PC-3 (cell line): Measurements from ENCODE around the gene FRMD4B.

ENCODE experiments used
- EZH2 ChIP-seq: fragments of 300-600 bp; sonication (generic); IDR thresholded peaks from one replicate; pipeline ENCODE4 v1.6.1; 2017; ENCODE audit warnings: antibody characterized with exemption, mild to moderate bottlenecking, low read length; ENCODE audit not compliant: unreplicated experiment
- TF ChIP-seq, protein P1 (sequence below): fragments of 300-600 bp; sonication (generic); conservative IDR thresholded peaks from 2 replicates; pipeline ENCODE4 v1.5.1; 2017; ENCODE audit warnings: antibody characterized with exemption, low read depth, mild to moderate bottlenecking, low read length

DNA sequence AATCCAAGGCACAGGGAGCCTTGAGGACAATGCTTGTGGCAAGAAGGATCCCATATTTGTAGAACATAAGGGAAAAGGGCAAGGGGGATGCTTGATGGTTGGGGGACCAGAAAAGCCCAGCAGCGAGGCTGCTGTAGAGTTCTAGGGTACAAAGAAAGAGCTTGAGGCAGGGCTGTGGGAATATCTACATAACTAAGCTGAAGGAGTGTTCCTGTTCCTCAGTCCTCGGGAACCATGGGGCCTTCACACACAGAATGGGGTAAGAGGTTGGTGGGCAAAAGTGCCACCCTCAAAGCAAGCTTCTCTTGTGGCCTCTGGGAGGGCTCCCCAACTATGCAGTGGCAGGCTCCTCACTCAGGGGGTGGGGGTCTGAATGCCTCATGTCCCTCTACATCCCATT lies 6.5 kb upstream of the FRMD4B start:
- no peak for TF ChIP-seq EZH2
- TF ChIP-seq, protein P1, sequence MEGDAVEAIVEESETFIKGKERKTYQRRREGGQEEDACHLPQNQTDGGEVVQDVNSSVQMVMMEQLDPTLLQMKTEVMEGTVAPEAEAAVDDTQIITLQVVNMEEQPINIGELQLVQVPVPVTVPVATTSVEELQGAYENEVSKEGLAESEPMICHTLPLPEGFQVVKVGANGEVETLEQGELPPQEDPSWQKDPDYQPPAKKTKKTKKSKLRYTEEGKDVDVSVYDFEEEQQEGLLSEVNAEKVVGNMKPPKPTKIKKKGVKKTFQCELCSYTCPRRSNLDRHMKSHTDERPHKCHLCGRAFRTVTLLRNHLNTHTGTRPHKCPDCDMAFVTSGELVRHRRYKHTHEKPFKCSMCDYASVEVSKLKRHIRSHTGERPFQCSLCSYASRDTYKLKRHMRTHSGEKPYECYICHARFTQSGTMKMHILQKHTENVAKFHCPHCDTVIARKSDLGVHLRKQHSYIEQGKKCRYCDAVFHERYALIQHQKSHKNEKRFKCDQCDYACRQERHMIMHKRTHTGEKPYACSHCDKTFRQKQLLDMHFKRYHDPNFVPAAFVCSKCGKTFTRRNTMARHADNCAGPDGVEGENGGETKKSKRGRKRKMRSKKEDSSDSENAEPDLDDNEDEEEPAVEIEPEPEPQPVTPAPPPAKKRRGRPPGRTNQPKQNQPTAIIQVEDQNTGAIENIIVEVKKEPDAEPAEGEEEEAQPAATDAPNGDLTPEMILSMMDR, result no peak
